Measurements from ENCODE around the gene AUTS2.

Gene AUTS2

GRCh38 chr7:70355198-70356020 is 757.1 kb downstream of the AUTS2 start (continued):
- TF ChIP-seq ZNF157 (tag by site-specific recombination; IDR thresholded peaks at IDR 0.05) = no peak
- TF ChIP-seq ZBTB1 (tag by site-specific recombination; IDR thresholded peaks at IDR 0.05) = no peak
- no peak for TF ChIP-seq ZBTB49 (tag by site-specific recombination; IDR thresholded peaks at IDR 0.05; ENCODE audit: low read depth)
- TF ChIP-seq ZBTB20 (tag by site-specific recombination; IDR thresholded peaks at IDR 0.05) = 0 out of 2 replicates have a peak, but pooled peaks have one; percentile 9
- peak; percentile 39; the same call in 1 of the 2 replicates for TF ChIP-seq TSHZ1 (tag by site-specific recombination; IDR thresholded peaks at IDR 0.05; ENCODE audit: borderline replicate concordance)
- no peak for TF ChIP-seq ZNF175 (tag by site-specific recombination; IDR thresholded peaks at IDR 0.05)
- peak; percentile 98 for TF ChIP-seq ZBTB8A (tag by site-specific recombination; IDR thresholded peaks at IDR 0.05)
- TF ChIP-seq ZNF558 (tag by site-specific recombination; IDR thresholded peaks at IDR 0.05) = no peak
- no peak for TF ChIP-seq ZNF560 (tag by site-specific recombination; IDR thresholded peaks at IDR 0.05; ENCODE audit: borderline replicate concordance)
- no peak for TF ChIP-seq ZNF530 (tag by site-specific recombination; IDR thresholded peaks at IDR 0.05; ENCODE audit: low read depth)
- TF ChIP-seq PRDM6 (tag by site-specific recombination; IDR thresholded peaks at IDR 0.05) = peak; percentile 84
- no peak for TF ChIP-seq ZNF266 (tag by site-specific recombination; IDR thresholded peaks at IDR 0.05; ENCODE audit: low read depth)
- no peak for TF ChIP-seq GFI1B (tag by site-specific recombination; IDR thresholded peaks at IDR 0.05)
- no peak for TF ChIP-seq KLF9 (tag by site-specific recombination; IDR thresholded peaks at IDR 0.05; ENCODE audit: low read depth)
- no peak for TF ChIP-seq SALL2 (tag by site-specific recombination; IDR thresholded peaks at IDR 0.05; ENCODE audit: borderline replicate concordance)
- peak; percentile 37; the same call in 1 of the 2 replicates for TF ChIP-seq ZSCAN4 (tag by site-specific recombination; IDR thresholded peaks at IDR 0.05)
- no peak for TF ChIP-seq ZNF138 (tag by site-specific recombination; IDR thresholded peaks at IDR 0.05; ENCODE audit: borderline replicate concordance)
- TF ChIP-seq KLF1 (tag by site-specific recombination; IDR thresholded peaks at IDR 0.05) = no peak
- no peak for TF ChIP-seq ZNF433 (tag by site-specific recombination; IDR thresholded peaks at IDR 0.05; ENCODE audit: low read depth)
- no peak for TF ChIP-seq ZNF18 (tag by site-specific recombination; IDR thresholded peaks at IDR 0.05)
- TF ChIP-seq FEZF1 (tag by site-specific recombination; IDR thresholded peaks at IDR 0.05) = peak; percentile 89
- TF ChIP-seq ZNF777 (tag by site-specific recombination; IDR thresholded peaks at IDR 0.05; ENCODE audit: borderline replicate concordance) = no peak
- TF ChIP-seq ZNF76 (tag by site-specific recombination; IDR thresholded peaks at IDR 0.05; ENCODE audit: borderline replicate concordance, low read depth) = no peak
- TF ChIP-seq ZNF580 (tag by site-specific recombination; IDR thresholded peaks at IDR 0.05) = no peak
- TF ChIP-seq CTCF (tag by site-specific recombination; IDR thresholded peaks at IDR 0.05) = no peak
